Adrenal gland (tissue), 5 donors: Measurements from ENCODE around the gene C3AR1.

Source experiments
- CTCF ChIP-seq, 6 experiments: fragments of 450-650 bp in 4 of 6; fragments of 200-600 bp in 2 of 6; sonication (generic) in 1 of 6; IDR thresholded peaks; 1 replicate in 5 of 6; 2 replicates in 1 of 6; pipeline versions ENCODE4 v1.5.1 to v1.8.0; 2016 to 2021; ENCODE audit warnings: antibody characterized with exemption in 6 of 6, mild to moderate bottlenecking in 2 of 6, moderate library complexity in 1 of 6
- POLR2A ChIP-seq, 2 donors: fragments of 450-650 bp; IDR thresholded peaks; one replicate each; pipeline ENCODE4 v1.6.1; 2017; ENCODE audit warnings: antibody characterized with exemption in 2 of 2, mild to moderate bottlenecking in 2 of 2, moderate library complexity in 1 of 2
- donor health status: DM: no; HTN: no; CAD: no.

- TF ChIP-seq CTCF (IDR thresholded peaks at IDR 0.05) (no peak), POLR2A (IDR thresholded peaks at IDR 0.05) (no peak)
Observed at GRCh38 chr12:8069582-8069981, 3.4 kb upstream of the C3AR1 start.
